ENCODE measurements around the gene GSDME. TPM values are rescaled to one million over a fixed set of nuclear protein-coding genes. Genes with fewer than 3 reads are reported as not detected.

Gene GSDME
- 1 to 10 TPM; 3.1 to 5.2 (median 3.9) TPM for total RNA-seq

DNA sequence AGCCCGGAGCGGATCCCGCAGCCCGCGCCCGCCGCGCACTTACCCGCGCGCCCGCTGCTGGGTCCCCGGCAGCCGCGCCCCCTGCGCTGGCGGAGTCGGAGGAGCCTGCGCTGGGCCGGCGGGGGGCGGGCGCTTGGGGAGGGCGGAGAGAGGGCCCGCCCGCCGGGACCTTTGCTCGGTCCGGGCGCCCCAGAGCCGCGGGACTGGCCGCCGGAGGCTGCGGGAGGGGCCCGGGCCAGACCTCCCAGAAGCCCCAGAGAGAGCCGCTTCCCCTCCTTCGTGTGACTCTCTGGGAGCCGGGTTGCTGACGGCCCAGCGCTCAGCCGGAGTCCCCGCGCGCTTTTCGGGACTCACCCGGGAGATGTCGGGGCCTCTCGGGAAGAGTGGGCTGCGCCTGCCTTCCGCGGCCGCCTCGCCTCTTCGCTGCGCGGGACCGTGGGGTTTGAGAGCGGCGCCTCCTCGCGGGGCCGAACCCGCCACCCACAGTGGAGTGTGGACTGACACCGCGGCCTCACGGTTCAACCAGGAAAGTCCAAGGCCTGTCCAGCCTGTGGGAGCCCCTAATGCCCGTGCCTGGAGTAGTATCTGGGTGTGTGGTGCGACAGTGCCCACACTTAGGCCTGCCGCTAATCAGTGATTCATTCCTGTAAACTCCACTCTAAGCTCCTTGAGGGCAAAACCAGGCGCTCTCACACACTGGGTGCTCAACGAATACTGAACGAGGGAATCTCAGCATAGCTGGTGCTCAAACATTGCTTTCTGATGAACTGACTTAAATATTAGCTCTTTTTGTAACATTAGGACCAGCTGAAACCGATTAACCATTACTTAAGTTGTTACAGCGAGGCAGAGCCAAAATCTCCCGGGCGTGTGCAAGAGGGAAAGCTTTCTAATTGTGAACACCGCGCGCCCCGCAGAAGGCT is at the start of gene GSDME:
TSS of gene GSDME (minus strand) at position 112 of the 923 bp plus-strand sequence. CDS start 7,690 bp downstream, outside the sequence.
- Histone ChIP-seq H3K4me1 (peaks cover 9 to 18% of the 10 kb centered on the region in 2 donors), H3K36me3 (no peaks in the 10 kb centered on the region), H3K4me3 (peak within 1 kb of the TSS; percentile 61 to 88 (median 71)), H3K9me3 (no peaks in the 10 kb centered on the region), H3K27ac (peak within 1 kb of the TSS; percentile 82 to 94 (median 88)), H3K27me3 (no peaks in the 10 kb centered on the region)
- DNase-seq, result peak in 1 of 2 donors; percentile 52
- intact Hi-C loops (cut with DNase I; ENCODE audit: low total_unique reads) (no loop called here), in situ Hi-C loops (cut with MboI; ENCODE audit: low sequenced_read_pairs in 4 of 4) (no loop called here)
- peak; percentile 64 to 71 for ATAC-seq
- peak; percentile 62 to 67 for TF ChIP-seq POLR2A (IDR thresholded peaks at IDR 0.05)
- TF ChIP-seq, protein P1, sequence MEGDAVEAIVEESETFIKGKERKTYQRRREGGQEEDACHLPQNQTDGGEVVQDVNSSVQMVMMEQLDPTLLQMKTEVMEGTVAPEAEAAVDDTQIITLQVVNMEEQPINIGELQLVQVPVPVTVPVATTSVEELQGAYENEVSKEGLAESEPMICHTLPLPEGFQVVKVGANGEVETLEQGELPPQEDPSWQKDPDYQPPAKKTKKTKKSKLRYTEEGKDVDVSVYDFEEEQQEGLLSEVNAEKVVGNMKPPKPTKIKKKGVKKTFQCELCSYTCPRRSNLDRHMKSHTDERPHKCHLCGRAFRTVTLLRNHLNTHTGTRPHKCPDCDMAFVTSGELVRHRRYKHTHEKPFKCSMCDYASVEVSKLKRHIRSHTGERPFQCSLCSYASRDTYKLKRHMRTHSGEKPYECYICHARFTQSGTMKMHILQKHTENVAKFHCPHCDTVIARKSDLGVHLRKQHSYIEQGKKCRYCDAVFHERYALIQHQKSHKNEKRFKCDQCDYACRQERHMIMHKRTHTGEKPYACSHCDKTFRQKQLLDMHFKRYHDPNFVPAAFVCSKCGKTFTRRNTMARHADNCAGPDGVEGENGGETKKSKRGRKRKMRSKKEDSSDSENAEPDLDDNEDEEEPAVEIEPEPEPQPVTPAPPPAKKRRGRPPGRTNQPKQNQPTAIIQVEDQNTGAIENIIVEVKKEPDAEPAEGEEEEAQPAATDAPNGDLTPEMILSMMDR (IDR thresholded peaks at IDR 0.05 in 4 of 5, conservative IDR thresholded peaks at IDR 0.05 in 1 of 5), result no peak

DNA sequence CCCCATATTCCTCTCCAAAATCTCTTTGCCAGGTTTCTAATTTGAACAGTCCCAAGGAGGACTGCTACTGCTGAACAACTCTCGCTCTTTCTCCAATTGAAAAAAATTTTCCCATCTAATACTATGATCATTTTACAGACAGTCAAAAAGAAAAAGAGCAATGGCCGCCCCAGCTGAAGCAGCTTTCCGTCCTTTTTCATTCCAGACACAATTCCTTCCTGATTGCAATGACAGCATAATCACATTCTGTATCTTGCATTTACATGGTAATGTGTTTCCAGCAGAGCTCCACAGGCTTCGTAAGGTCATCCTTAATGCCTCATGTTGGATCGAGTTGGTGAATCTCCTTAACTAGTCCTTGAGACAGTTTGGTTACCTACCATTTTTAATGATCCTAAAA is 45.0 kb upstream of the GSDME start:
- H3K4me3 ChIP-seq, result no peak overlapping the region
- in situ Hi-C loops (cut with MboI; ENCODE audit: low sequenced_read_pairs in 4 of 4) (no loop called here), intact Hi-C loops (cut with DNase I; ENCODE audit: low total_unique reads) (no loop called here)
- no peaks in the 10 kb centered on the region for H3K4me1 ChIP-seq
- DNase-seq (no peak), ATAC-seq (no peak)
- H3K9me3 ChIP-seq, result no peaks in the 10 kb centered on the region
- H3K27ac ChIP-seq, result no peak overlapping the region
- TF ChIP-seq POLR2A (IDR thresholded peaks at IDR 0.05), result no peak
- TF ChIP-seq, protein P1 (IDR thresholded peaks at IDR 0.05 in 4 of 5, conservative IDR thresholded peaks at IDR 0.05 in 1 of 5), result no peak
- no peaks in the 10 kb centered on the region for H3K27me3 ChIP-seq
- no peaks in the 10 kb centered on the region for H3K36me3 ChIP-seq

DNA sequence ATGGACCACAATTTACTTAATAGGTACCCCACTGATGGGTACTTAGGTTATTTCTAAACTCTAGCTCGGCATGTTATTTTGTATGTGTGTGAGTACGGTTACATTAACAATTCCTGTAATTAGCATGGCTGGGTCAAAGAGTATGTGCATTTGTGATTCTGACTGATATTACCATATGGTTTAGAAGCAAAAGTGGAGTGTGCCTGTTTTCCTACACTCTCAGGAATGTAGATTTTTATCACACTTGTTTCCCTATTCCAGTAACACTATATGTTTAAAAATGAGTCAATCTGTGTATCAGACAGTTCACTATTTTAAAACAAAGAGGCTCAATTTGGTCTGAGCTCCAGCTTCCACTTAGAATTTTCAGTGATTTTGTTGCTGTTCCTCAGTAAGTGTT is 44.6 kb upstream of the GSDME start:
- no peak overlapping the region for H3K4me3 ChIP-seq
- in situ Hi-C loops (cut with MboI; ENCODE audit: low sequenced_read_pairs in 4 of 4) (no loop called here), intact Hi-C loops (cut with DNase I; ENCODE audit: low total_unique reads) (no loop called here)
- H3K27me3 ChIP-seq, result no peaks in the 10 kb centered on the region
- H3K4me1 ChIP-seq, result no peaks in the 10 kb centered on the region
- H3K9me3 ChIP-seq, result no peaks in the 10 kb centered on the region
- TF ChIP-seq, protein P1 (IDR thresholded peaks at IDR 0.05 in 4 of 5, conservative IDR thresholded peaks at IDR 0.05 in 1 of 5), result no peak
- TF ChIP-seq POLR2A (IDR thresholded peaks at IDR 0.05), result no peak
- no peak for ATAC-seq
- no peaks in the 10 kb centered on the region for H3K36me3 ChIP-seq
- no peak overlapping the region for H3K27ac ChIP-seq
- no peak for DNase-seq

DNA sequence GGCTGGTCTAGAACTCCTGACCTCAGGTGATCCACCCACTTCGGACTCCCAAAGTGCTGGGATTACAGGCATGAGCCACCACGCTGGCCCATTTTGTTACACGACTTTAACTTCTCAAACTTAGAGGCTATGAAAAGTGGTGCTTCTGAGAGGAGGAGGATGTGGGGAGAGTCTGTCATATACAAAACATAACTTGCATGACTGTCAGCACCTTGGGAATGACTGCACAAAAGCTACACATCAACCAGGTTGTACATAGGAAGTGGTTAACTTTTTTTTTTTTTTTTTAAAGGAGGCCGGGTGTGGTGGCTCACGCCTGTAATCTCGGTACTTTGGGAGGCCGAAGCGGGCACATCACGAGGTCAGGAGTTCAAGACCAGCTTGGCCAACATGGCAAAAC is 43.4 kb upstream of the GSDME start:
- no peaks in the 10 kb centered on the region for H3K9me3 ChIP-seq
- H3K4me1 ChIP-seq, result no peaks in the 10 kb centered on the region
- intact Hi-C loops (cut with DNase I; ENCODE audit: low total_unique reads) (no loop called here), in situ Hi-C loops (cut with MboI; ENCODE audit: low sequenced_read_pairs in 4 of 4) (no loop called here)
- H3K27ac ChIP-seq, result no peak overlapping the region
- H3K4me3 ChIP-seq, result no peak overlapping the region
- no peak for ATAC-seq
- DNase-seq, result no peak
- H3K27me3 ChIP-seq, result no peaks in the 10 kb centered on the region
- no peaks in the 10 kb centered on the region for H3K36me3 ChIP-seq
- TF ChIP-seq, protein P1 (IDR thresholded peaks at IDR 0.05 in 4 of 5, conservative IDR thresholded peaks at IDR 0.05 in 1 of 5), result no peak
- TF ChIP-seq POLR2A (IDR thresholded peaks at IDR 0.05), result no peak
